H9 (cell line): ENCODE measurements around the gene GPR89B. TPM values are rescaled to one million over a fixed set of nuclear protein-coding genes. Genes with fewer than 3 reads are reported as not detected.
"Not testable (repeated sequence)": the region's sequence is repeated elsewhere in the genome, so short reads cannot be mapped to it uniquely, and the experiment has no call there.

ENCODE experiments used
- DNase-seq: peaks from one replicate; pipeline ENCODE4 v3.0.0-alpha.2; 2017
- H2AFZ ChIP-seq: one replicate; pipeline ENCODE4 v1.6.1; 2013; ENCODE audit warnings: mild to moderate bottlenecking, low read length, control low read depth, moderate library complexity
- H2AK5ac ChIP-seq: 2 replicates; pipeline ENCODE4 v1.6.1; 2013; ENCODE audit warnings: low read length, control low read depth, mixed read lengths; ENCODE audit not compliant: insufficient read length
- H2BK120ac ChIP-seq: one replicate; pipeline ENCODE4 v1.6.1; 2013; ENCODE audit warnings: low read depth, mild to moderate bottlenecking, low read length, control low read depth, inconsistent platforms; ENCODE audit not compliant: poor library complexity, severe bottlenecking
- H2BK12ac ChIP-seq: 2 replicates; pipeline ENCODE4 v1.6.1; 2013; ENCODE audit warnings: low read length, control low read depth, mixed read lengths, low read depth; ENCODE audit not compliant: insufficient read length
- H2BK15ac ChIP-seq: 2 replicates; pipeline ENCODE4 v1.6.1; 2013; ENCODE audit warnings: low read depth, low read length, control low read depth
- H2BK20ac ChIP-seq: one replicate; pipeline ENCODE4 v1.6.1; 2013; ENCODE audit warnings: low read depth, mild to moderate bottlenecking, low read length, control low read depth, inconsistent platforms; ENCODE audit not compliant: poor library complexity, severe bottlenecking
- H2BK5ac ChIP-seq: 2 replicates; pipeline ENCODE4 v1.6.1; 2013; ENCODE audit warnings: low read length, control low read depth, mixed read lengths; ENCODE audit not compliant: insufficient read length
- H3K14ac ChIP-seq: 2 replicates; pipeline ENCODE4 v1.6.1; 2013; ENCODE audit warnings: low read length, control low read depth; ENCODE audit not compliant: insufficient read depth
- H3K18ac ChIP-seq: 2 replicates; pipeline ENCODE4 v1.6.1; 2013; ENCODE audit warnings: low read depth, mild to moderate bottlenecking, mixed read lengths, low read length, control low read depth; ENCODE audit not compliant: insufficient read length
- H3K23ac ChIP-seq: 2 replicates; pipeline ENCODE4 v1.6.1; 2013; ENCODE audit warnings: low read length, control low read depth, mixed read lengths, low read depth; ENCODE audit not compliant: insufficient read length
- H3K23me2 ChIP-seq: 2 replicates; pipeline ENCODE4 v1.6.1; 2013; ENCODE audit warnings: low read depth, mild to moderate bottlenecking, mixed read lengths, low read length, control low read depth; ENCODE audit not compliant: insufficient read length, poor library complexity, severe bottlenecking
- H3K27ac ChIP-seq: 2 replicates; pipeline ENCODE4 v1.5.1; 2013; ENCODE audit warnings: low read length, control low read depth, mixed read lengths, low read depth; ENCODE audit not compliant: insufficient read length
- H3K27me3 ChIP-seq: 2 replicates; pipeline ENCODE4 v1.6.1; 2013; ENCODE audit warnings: low read length, control low read depth, inconsistent platforms; ENCODE audit not compliant: insufficient read depth
- H3K4ac ChIP-seq: 2 replicates; pipeline ENCODE4 v1.6.1; 2013; ENCODE audit warnings: low read depth, mild to moderate bottlenecking, control low read depth, inconsistent platforms, low read length, moderate library complexity
- H3K4me1 ChIP-seq: 2 replicates; pipeline ENCODE4 v1.6.1; 2013; ENCODE audit warnings: low read length, control low read depth, inconsistent platforms; ENCODE audit not compliant: insufficient read depth
- H3K4me2 ChIP-seq: 2 replicates; pipeline ENCODE4 v1.6.1; 2013; ENCODE audit warnings: low read length, control low read depth, mixed read lengths; ENCODE audit not compliant: insufficient read length, insufficient read depth
- H3K56ac ChIP-seq: 2 replicates; pipeline ENCODE4 v1.6.1; 2013; ENCODE audit warnings: low read depth, mild to moderate bottlenecking, mixed read lengths, low read length, control low read depth; ENCODE audit not compliant: insufficient read length
- H3K79me1 ChIP-seq: 2 replicates; pipeline ENCODE4 v1.6.1; 2013; ENCODE audit warnings: low read depth, mild to moderate bottlenecking, moderate library complexity, low read length, control low read depth, inconsistent platforms; ENCODE audit not compliant: insufficient read depth, poor library complexity, severe bottlenecking
- H3K79me2 ChIP-seq: 2 replicates; pipeline ENCODE4 v1.6.1; 2013; ENCODE audit warnings: low read length, control low read depth, inconsistent platforms; ENCODE audit not compliant: insufficient read depth
- H3K9ac ChIP-seq: 2 replicates; pipeline ENCODE4 v1.6.1; 2013; ENCODE audit warnings: low read length, control low read depth, mixed read lengths; ENCODE audit not compliant: insufficient read length; ENCODE audit errors: extremely low read depth
- H3K9me3 ChIP-seq: one replicate; pipeline ENCODE4 v1.6.1; 2013; ENCODE audit warnings: low read depth, low read length, inconsistent platforms; ENCODE audit not compliant: control insufficient read depth
- H3T11ph ChIP-seq: one replicate; pipeline ENCODE4 v1.6.1; 2013; ENCODE audit warnings: mild to moderate bottlenecking, low read length, control low read depth, inconsistent platforms
- H4K20me1 ChIP-seq: one replicate; pipeline ENCODE4 v1.6.1; 2013; ENCODE audit not compliant: control insufficient read depth, insufficient read length, insufficient read depth
- H4K5ac ChIP-seq: 2 replicates; pipeline ENCODE4 v1.6.1; 2013; ENCODE audit warnings: low read depth, mild to moderate bottlenecking, mixed read lengths, low read length, control low read depth; ENCODE audit not compliant: insufficient read length
- H4K8ac ChIP-seq: replicated peaks from 2 replicates; pipeline ENCODE4 v1.6.1; 2013; ENCODE audit warnings: low read length, control low read depth, mixed read lengths, low read depth; ENCODE audit not compliant: insufficient read length
- H4K91ac ChIP-seq: 2 replicates; pipeline ENCODE4 v1.6.1; 2013; ENCODE audit warnings: low read depth, mild to moderate bottlenecking, moderate library complexity, mixed read lengths, low read length, control low read depth; ENCODE audit not compliant: insufficient read length
- H3K27ac Mint-ChIP-seq, 3 experiments: 2 replicates in 2 of 3; 3 replicates in 1 of 3; pipeline ENCODE4 v1.8.0; 2020 to 2021; ENCODE audit warnings: mixed read lengths in 3 of 3, mild to moderate bottlenecking in 1 of 3, moderate library complexity in 1 of 3
- H3K27me3 Mint-ChIP-seq: 2 replicates; pipeline ENCODE4 v1.8.0; 2021; ENCODE audit warnings: low read depth, mild to moderate bottlenecking, moderate library complexity, mixed read lengths
- H3K36me3 Mint-ChIP-seq, 3 experiments: 2 replicates in 2 of 3; 3 replicates in 1 of 3; pipeline ENCODE4 v1.8.0; 2020 to 2021; ENCODE audit warnings: low read depth in 3 of 3, mixed read lengths in 3 of 3; ENCODE audit not compliant: insufficient read depth in 1 of 3
- H3K4me1 Mint-ChIP-seq, 2 experiments: 2 replicates each; pipeline ENCODE4 v1.8.0; 2020; ENCODE audit warnings: mixed read lengths in 2 of 2
- H3K4me3 Mint-ChIP-seq, 2 experiments: 2 replicates in 1 of 2; 3 replicates in 1 of 2; pipeline ENCODE4 v1.8.0; 2020 to 2021; ENCODE audit warnings: mild to moderate bottlenecking in 2 of 2, mixed read lengths in 2 of 2, moderate library complexity in 1 of 2
- H3K9me3 Mint-ChIP-seq, 2 experiments: 2 replicates in 1 of 2; 3 replicates in 1 of 2; pipeline ENCODE4 v1.8.0; 2020; ENCODE audit warnings: mild to moderate bottlenecking in 2 of 2, mixed read lengths in 2 of 2, moderate library complexity in 1 of 2
- WGBS: extraction: QIAGEN DNeasy Blood & Tissue Kit; methylation state at CpG from one replicate; pipeline ENCODE4 v1.1.7; 2013; ENCODE audit warnings: missing lambda C conversion rate, low lambda C conversion rate, mixed read lengths; ENCODE audit not compliant: insufficient read length; ENCODE audit errors: extremely low coverage; 5-methylcytosine and 5-hydroxymethylcytosine counted together
- total RNA-seq: library from RNA; stranded (reverse); gene quantifications from 2 replicates; pipeline ENCODE4 v1.2.1, GENCODE V29; 2021

The GPR89B gene
- total RNA-seq, 1 experiment from 2014 or later, result 15.1 TPM

DNA sequence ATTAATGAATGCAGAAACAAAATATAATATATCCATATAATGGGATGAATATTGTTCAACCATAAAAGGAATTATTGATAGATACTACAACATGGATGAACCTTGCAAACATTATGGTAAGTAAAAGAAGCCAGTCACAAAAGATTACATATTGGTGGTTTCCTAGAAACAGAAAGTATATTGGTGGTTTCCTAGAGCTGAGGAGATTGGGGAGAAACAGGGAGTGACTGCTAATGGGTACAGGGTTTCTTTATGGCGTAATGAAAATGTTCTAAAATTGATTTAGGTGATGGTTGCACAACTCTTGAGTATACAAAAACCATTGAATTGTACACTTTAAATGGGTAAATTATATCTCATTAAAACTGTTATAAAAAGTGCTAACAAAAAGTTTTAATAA lies 14.3 kb downstream of the GPR89B start:
- not testable (repeated sequence) for H2AFZ ChIP-seq, H3K27ac Mint-ChIP-seq
- WGBS, result no CpG with 5 or more reads among the region's 1 CpG

GRCh38 chr1:147949517-147949916 lies 21.3 kb downstream of the GPR89B start:
- H3K9me3 ChIP-seq, H3K4me1 ChIP-seq, H3K18ac ChIP-seq, H3K27me3 ChIP-seq, H3K79me2 ChIP-seq, H4K91ac ChIP-seq, H3K4me2 ChIP-seq, H3K27ac Mint-ChIP-seq, H3K27ac ChIP-seq, H3K27me3 Mint-ChIP-seq, H2BK5ac ChIP-seq, H2AK5ac ChIP-seq, H3K23ac ChIP-seq, H3K23me2 ChIP-seq, H2BK120ac ChIP-seq, H3K4me3 Mint-ChIP-seq, H3K9ac ChIP-seq, DNase-seq, H3K79me1 ChIP-seq, H2BK15ac ChIP-seq, H2BK12ac ChIP-seq, H4K8ac ChIP-seq, H4K5ac ChIP-seq, H3K14ac ChIP-seq, H3K4ac ChIP-seq, H4K20me1 ChIP-seq, H2BK20ac ChIP-seq, H3T11ph ChIP-seq, H3K56ac ChIP-seq, H2AFZ ChIP-seq, H3K4me1 Mint-ChIP-seq: not testable (repeated sequence)
- whole genome bisulfite sequencing, result no CpG with 5 or more reads among the region's 35 CpGs
- Mint-ChIP-seq H3K36me3 (peaks cover 3 to 13% (median 8%) of the 10 kb centered on the region in 3 experiments; a peak in 5 of 7 replicates), H3K9me3 (peaks cover 2 to 11% of the 10 kb centered on the region in 2 experiments; a peak in 2 of 5 replicates)

More for the DNA sequence above, 14.3 kb downstream of the GPR89B start:
- H4K8ac ChIP-seq, H3K27ac ChIP-seq, H4K20me1 ChIP-seq, H3K18ac ChIP-seq, H3K23ac ChIP-seq, H3T11ph ChIP-seq, H3K4me2 ChIP-seq, H4K91ac ChIP-seq, H3K27me3 ChIP-seq, H3K4ac ChIP-seq, H3K9me3 ChIP-seq, H3K23me2 ChIP-seq, H4K5ac ChIP-seq, H3K36me3 Mint-ChIP-seq, H3K4me3 Mint-ChIP-seq, H2BK120ac ChIP-seq, H3K4me1 ChIP-seq, H3K56ac ChIP-seq, H3K9me3 Mint-ChIP-seq, DNase-seq, H2BK5ac ChIP-seq, H3K14ac ChIP-seq, H2BK12ac ChIP-seq, H2BK20ac ChIP-seq, H3K9ac ChIP-seq, H3K4me1 Mint-ChIP-seq, H2AK5ac ChIP-seq, H3K79me1 ChIP-seq, H2BK15ac ChIP-seq, H3K27me3 Mint-ChIP-seq, H3K79me2 ChIP-seq: not testable (repeated sequence)
